Tibial nerve (tissue), 4 donors: ENCODE data around the gene STK39. TPM values are rescaled to one million over a fixed set of nuclear protein-coding genes. Genes with fewer than 3 reads are reported as not detected.

Experiments
- DNase-seq, 2 donors: peaks; one replicate each; pipeline ENCODE4 v3.0.0-alpha.2; 2019; ENCODE audit warnings: low spot score in 2 of 2
- H3K27ac ChIP-seq, 4 donors: fragments of 200-600 bp; sonication (generic) in 3 of 4; one replicate each; pipeline ENCODE4 v1.5.1; 2017 to 2019; ENCODE audit warnings: mild to moderate bottlenecking in 1 of 4
- H3K27me3 ChIP-seq, 2 donors: fragments of 200-600 bp; sonication (generic) in 1 of 2; one replicate each; pipeline versions ENCODE4 v1.5.1 to v1.6.0; 2017 to 2019
- H3K36me3 ChIP-seq, 3 donors: fragments of 200-600 bp; sonication (generic); one replicate each; pipeline ENCODE4 v1.5.1; 2018 to 2019
- H3K4me1 ChIP-seq, 4 donors: fragments of 200-600 bp; sonication (generic) in 3 of 4; one replicate each; pipeline ENCODE4 v1.5.1; 2017 to 2019
- H3K4me3 ChIP-seq, 4 donors: fragments of 200-600 bp; sonication (generic) in 3 of 4; one replicate each; pipeline ENCODE4 v1.5.1; 2017 to 2019; ENCODE audit warnings: mild to moderate bottlenecking in 1 of 4, moderate library complexity in 1 of 4
- H3K9me3 ChIP-seq, 4 donors: fragments of 200-600 bp; sonication (generic) in 3 of 4; one replicate each; pipeline ENCODE4 v1.5.1; 2017 to 2019
- CTCF ChIP-seq, 5 experiments: fragments of 200-600 bp in 3 of 5; fragments of 450-650 bp in 2 of 5; sonication (generic) in 3 of 5; IDR thresholded peaks; one replicate each; pipeline ENCODE4 v1.5.1; 2016 to 2019; ENCODE audit warnings: antibody characterized with exemption in 5 of 5, mild to moderate bottlenecking in 3 of 5, moderate library complexity in 2 of 5
- EP300 ChIP-seq, 2 donors: sonication (generic); formaldehyde crosslinking; IDR thresholded peaks; one replicate each; pipeline ENCODE4 v1.6.1; 2017; ENCODE audit warnings: antibody characterized with exemption in 2 of 2, mild to moderate bottlenecking in 1 of 2
- POLR2A ChIP-seq, 2 donors: fragments of 450-650 bp; IDR thresholded peaks; one replicate each; pipeline ENCODE4 v1.6.1; 2017; ENCODE audit warnings: antibody characterized with exemption in 2 of 2, mild to moderate bottlenecking in 2 of 2, moderate library complexity in 2 of 2
- WGBS, 2 donors: methylation state at CpG; one replicate each; pipeline ENCODE4 v1.1.5; 2018; 5-methylcytosine and 5-hydroxymethylcytosine counted together
- total RNA-seq, 4 donors: library from RNA; depleted of rRNA; stranded (reverse); fragments of >200 nt; gene quantifications; one replicate each; pipeline ENCODE4 v1.1.0, GENCODE V29; 2016

Gene STK39
- total RNA-seq, 4 donors from 2014 or later = 8.5 to 13.5 (median 12.0) TPM

GRCh38 chr2:167957662-167958061 is 289.7 kb downstream of the STK39 start:
- no peak for DNase-seq
- 92 to 98% methylated on average over 2 of the region's 2 CpGs for WGBS, 2 donors
- H3K4me1 ChIP-seq = peaks cover 0 to 6% (median 0%) of the 10 kb centered on the region in 4 donors
- no peak for TF ChIP-seq POLR2A (IDR thresholded peaks at IDR 0.05)
- no peaks in the 10 kb centered on the region for H3K27me3 ChIP-seq
- peaks cover 0 to 11% (median 0%) of the 10 kb centered on the region in 3 donors for H3K36me3 ChIP-seq
- no peak overlapping the region for H3K27ac ChIP-seq
- H3K9me3 ChIP-seq = no peaks in the 10 kb centered on the region
- H3K4me3 ChIP-seq = no peak overlapping the region

GRCh38 chr2:167955264-167955906 is 292.0 kb downstream of the STK39 start:
- TF ChIP-seq CTCF (IDR thresholded peaks at IDR 0.05) = no peak
- TF ChIP-seq EP300 (IDR thresholded peaks at IDR 0.05) = no peak
- no peak for TF ChIP-seq POLR2A (IDR thresholded peaks at IDR 0.05)
- peaks cover 0 to 6% (median 0%) of the 10 kb centered on the region in 4 donors for H3K4me1 ChIP-seq
- H3K36me3 ChIP-seq = peaks cover 0 to 3% (median 0%) of the 10 kb centered on the region in 3 donors
- no peaks in the 10 kb centered on the region for H3K27me3 ChIP-seq
- no peaks in the 10 kb centered on the region for H3K9me3 ChIP-seq
- H3K27ac ChIP-seq = peak overlapping the region in 1 of 4 donors; percentile 32
- no peak overlapping the region for H3K4me3 ChIP-seq
- DNase-seq = no peak
- 75 to 88% methylated on average over 6 of the region's 6 CpGs for WGBS, 2 donors

GRCh38 chr2:167954495-167954894 is 292.9 kb downstream of the STK39 start:
- peaks cover 0 to 3% (median 0%) of the 10 kb centered on the region in 3 donors for H3K36me3 ChIP-seq
- WGBS, 2 donors = 68 to 70% methylated on average over 2 of the region's 2 CpGs
- DNase-seq = no peak
- H3K4me3 ChIP-seq = no peak overlapping the region
- H3K27me3 ChIP-seq = no peaks in the 10 kb centered on the region
- TF ChIP-seq CTCF (IDR thresholded peaks at IDR 0.05) (no peak), POLR2A (IDR thresholded peaks at IDR 0.05) (no peak), EP300 (IDR thresholded peaks at IDR 0.05) (no peak)
- H3K9me3 ChIP-seq = no peaks in the 10 kb centered on the region
- peaks cover 0 to 6% (median 0%) of the 10 kb centered on the region in 4 donors for H3K4me1 ChIP-seq
- no peak overlapping the region for H3K27ac ChIP-seq

GRCh38 chr2:167953776-167954175 is 293.6 kb downstream of the STK39 start:
- H3K9me3 ChIP-seq = no peaks in the 10 kb centered on the region
- H3K27me3 ChIP-seq = no peaks in the 10 kb centered on the region
- no peak overlapping the region for H3K27ac ChIP-seq
- DNase-seq = no peak
- H3K4me1 ChIP-seq = peaks cover 0 to 6% (median 0%) of the 10 kb centered on the region in 4 donors
- no peak overlapping the region for H3K4me3 ChIP-seq
- peaks cover 0 to 3% (median 0%) of the 10 kb centered on the region in 3 donors for H3K36me3 ChIP-seq
- TF ChIP-seq EP300 (IDR thresholded peaks at IDR 0.05) = no peak
- no peak for TF ChIP-seq CTCF (IDR thresholded peaks at IDR 0.05)
- no peak for TF ChIP-seq POLR2A (IDR thresholded peaks at IDR 0.05)
- WGBS, 2 donors = 88 to 90% methylated on average over 3 of the region's 3 CpGs

GRCh38 chr2:167950571-167950970 is 296.8 kb downstream of the STK39 start:
- no peak for TF ChIP-seq POLR2A (IDR thresholded peaks at IDR 0.05)
- no peak for TF ChIP-seq EP300 (IDR thresholded peaks at IDR 0.05)
- TF ChIP-seq CTCF (IDR thresholded peaks at IDR 0.05) = no peak
- H3K27me3 ChIP-seq = no peaks in the 10 kb centered on the region
- no peaks in the 10 kb centered on the region for H3K9me3 ChIP-seq
- H3K36me3 ChIP-seq = peaks cover 0 to 3% (median 0%) of the 10 kb centered on the region in 3 donors
- no peak overlapping the region for H3K27ac ChIP-seq
- H3K4me1 ChIP-seq = peaks cover 0 to 7% (median 0%) of the 10 kb centered on the region in 4 donors
- no peak overlapping the region for H3K4me3 ChIP-seq
- no peak for DNase-seq
- WGBS, 2 donors = 84 to 98% methylated on average over 2 of the region's 2 CpGs
